ENCODE measurements around the gene LSP1.

The LSP1 gene

GRCh38 chr11:1848640-1849430 is 4.0 kb upstream of the LSP1 start:
- DNase-seq (ENCODE audit: low read depth): no peak

DNA sequence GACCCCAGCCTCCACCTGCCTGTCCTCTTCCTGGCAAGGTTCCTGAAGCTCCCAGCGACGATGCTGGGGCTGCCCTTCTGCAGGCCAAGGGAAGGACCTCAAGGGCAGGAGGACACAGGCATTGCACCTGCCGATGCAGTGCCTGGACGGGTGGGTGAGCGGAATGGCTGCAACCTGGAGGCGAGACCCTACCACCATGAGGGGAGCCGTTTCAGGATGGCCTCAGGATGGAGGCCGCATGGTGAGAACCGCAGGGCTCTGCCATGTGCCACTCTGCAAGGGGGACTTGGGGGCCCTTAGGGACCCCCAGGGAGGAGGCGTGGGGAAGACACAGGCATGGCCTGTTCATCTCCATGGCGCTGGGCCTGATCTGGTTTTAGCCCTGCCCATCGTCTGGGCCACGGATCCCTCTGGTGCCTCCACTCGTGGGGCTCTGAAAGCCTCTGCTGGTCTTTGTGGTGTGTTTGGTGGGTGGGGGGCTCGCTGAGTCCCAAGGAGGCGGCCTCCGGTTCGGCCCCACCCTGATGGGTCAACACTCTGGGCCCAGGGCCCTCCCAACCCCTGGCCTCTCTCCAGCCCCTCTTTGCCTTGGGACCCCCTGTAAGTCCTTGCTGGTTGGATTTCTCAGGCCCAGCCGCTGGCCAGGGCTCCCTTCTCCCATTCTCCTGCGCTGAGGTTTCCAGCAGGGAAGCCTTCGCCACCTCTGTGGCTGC is 1.3 kb upstream of the LSP1 start:
- no peak for DNase-seq (ENCODE audit: low read depth)

DNA sequence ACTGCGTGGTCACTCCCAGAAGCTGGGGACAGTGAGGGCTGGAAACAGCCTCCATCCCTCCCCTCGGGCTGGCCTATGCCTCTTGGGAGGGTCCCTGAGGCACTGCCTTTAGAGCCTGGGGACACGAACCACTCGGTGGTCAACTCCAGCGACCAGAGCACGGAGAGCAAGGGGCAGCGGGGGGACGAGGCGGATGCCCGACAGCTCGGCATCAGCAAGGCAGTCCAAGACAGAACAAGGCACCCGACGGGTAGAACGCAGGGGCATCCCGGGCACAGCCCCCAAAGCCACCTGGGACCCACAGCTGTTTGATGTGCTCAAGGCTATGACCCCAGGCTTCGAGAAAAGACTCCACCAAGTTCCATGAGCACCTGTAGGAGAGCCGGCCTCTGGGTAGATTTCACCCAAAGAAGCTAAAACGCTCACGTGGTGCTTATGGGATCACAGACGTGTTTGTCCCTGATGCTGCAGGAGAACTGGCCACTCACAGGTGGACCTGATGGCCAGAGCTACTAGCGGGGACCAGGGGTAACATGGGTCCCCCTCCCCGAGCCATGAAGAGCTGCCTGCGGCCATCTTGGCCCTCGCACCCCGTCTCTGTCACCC is 510 bp upstream of the LSP1 start:
- no peak for DNase-seq (ENCODE audit: low read depth)

DNA sequence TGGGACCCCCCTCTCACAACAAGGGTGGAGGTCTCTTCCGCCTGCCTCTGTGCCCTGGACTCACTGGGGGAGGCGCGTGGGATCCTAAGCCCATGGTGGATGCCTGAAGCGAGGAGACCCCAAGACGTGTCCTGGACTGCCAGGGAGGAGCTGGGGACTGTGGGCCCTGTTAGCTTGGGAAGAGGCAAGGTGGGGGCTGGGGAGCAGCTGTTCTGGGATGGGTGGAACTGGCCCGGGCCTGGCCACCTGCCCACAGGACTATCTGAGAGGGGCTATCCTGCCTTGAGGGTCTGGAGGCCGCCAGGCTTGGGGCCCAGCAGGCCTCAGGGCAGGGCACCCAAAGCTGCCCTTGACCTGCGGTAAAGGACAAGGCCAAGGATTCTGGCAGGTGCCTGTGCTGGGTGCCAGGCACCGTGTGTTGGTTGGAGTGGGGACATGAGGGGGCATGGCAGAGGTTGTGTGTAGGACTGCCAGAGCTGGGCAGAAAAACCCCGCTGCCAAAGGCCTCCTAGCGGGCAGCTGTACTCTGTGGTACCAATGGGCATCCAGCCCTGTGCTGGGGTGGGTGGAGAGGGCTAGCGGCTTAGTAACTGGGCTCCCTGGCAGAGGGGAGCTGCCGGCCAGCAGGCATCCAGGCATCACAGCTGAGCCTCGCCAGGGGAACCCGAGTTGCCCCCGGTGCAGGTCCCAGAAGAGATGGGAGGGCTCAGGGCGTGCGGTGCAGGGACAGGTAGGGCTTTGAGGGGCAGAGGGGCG is 670 bp downstream of the LSP1 start:
- DNase-seq (ENCODE audit: low read depth): no peak

- no peak for DNase-seq (ENCODE audit: low read depth)
These were observed 1.5 kb downstream of the LSP1 start for GRCh38 chr11:1854132-1854948.

GRCh38 chr11:1854949-1855885 is 2.3 kb downstream of the LSP1 start:
- no peak for DNase-seq (ENCODE audit: low read depth)

DNA sequence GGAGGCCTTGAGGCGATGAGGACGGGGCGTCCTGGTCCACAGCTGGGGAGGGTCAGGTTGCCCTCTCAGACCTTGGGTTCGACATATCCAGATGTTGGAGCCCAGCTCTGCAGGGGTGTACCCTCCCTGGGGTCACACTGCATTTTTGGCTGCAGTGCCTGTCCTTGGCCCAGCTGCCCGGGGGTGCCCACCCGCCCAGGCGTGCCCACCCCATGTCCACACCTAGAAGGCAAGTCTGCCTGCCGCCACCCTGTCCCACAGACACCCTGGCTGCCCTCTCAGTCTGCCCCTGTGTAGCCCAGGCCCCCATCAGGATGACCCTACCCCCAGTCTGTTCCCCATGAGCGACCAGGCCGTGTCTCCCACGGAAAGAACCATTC is 3.0 kb downstream of the LSP1 start:
- no peak for DNase-seq (ENCODE audit: low read depth)

- DNase-seq (ENCODE audit: low read depth): no peak
These were observed 3.6 kb downstream of the LSP1 start for GRCh38 chr11:1856306-1857005.

- DNase-seq (ENCODE audit: low read depth): no peak
These were observed 4.2 kb downstream of the LSP1 start for GRCh38 chr11:1857064-1857463.

DNA sequence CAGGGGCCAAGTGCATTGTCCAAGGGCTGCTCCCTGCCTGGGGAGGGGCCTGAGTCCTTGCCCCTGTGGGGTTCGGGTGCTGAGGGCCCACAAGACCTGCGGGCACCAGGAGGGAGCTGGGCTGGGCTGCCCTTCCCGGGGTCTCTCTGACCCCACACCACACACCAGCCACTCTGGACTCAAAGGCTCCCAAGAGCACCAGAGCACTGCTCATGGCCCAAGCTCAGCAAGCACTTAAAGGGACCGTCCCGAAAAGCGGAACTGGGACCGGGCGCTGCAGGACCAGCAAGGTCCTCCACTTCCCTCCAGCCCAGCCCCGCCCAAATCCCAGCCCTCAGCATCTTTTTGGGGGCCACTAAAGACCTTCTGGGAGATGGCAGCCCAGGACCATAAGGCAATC is 5.3 kb downstream of the LSP1 start:
- DNase-seq (ENCODE audit: low read depth): no peak

DNA sequence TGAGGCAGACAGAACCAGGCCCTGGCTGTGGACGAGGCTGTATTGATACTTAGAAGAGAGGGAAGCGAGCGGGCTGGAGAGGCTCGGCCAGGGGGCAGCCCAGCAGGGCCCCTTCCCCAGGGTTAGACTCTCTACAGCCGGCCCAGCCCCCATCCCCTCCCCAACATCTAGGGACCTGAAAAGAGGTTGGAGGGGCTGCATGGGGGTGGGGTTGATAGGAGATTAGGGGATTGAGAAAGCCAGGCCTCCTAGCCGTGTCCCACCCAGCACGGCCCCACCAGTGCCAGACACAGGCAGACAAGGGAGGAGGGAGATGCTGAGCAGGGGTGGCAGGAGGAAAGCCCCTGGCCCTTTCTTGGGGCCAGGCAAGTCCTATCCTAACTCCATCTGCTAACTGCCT is 5.7 kb downstream of the LSP1 start:
- DNase-seq (ENCODE audit: low read depth): no peak

DNA sequence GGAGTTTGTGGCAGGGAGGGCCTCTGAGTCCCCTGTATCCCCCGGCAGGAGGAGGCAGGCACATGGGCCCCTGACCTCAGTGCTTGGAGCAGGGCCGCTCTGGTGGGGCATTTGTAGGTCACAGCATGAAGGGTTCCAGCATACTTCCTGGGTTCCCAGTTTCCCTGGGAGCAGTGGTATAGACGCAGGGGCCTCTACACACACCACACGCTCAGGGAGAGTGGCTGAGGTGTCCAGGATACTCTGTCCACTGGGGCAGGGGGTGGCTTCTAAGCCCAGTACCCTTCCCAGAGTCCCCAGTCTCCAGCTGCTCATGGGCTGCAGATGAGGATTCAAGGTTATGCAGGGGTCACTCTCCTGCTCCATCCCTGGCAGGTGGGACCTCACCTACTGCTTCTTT is 6.1 kb downstream of the LSP1 start:
- DNase-seq (ENCODE audit: low read depth): no peak

GRCh38 chr11:1860108-1860507 is 7.2 kb downstream of the LSP1 start:
- no peak for DNase-seq (ENCODE audit: low read depth)

DNA sequence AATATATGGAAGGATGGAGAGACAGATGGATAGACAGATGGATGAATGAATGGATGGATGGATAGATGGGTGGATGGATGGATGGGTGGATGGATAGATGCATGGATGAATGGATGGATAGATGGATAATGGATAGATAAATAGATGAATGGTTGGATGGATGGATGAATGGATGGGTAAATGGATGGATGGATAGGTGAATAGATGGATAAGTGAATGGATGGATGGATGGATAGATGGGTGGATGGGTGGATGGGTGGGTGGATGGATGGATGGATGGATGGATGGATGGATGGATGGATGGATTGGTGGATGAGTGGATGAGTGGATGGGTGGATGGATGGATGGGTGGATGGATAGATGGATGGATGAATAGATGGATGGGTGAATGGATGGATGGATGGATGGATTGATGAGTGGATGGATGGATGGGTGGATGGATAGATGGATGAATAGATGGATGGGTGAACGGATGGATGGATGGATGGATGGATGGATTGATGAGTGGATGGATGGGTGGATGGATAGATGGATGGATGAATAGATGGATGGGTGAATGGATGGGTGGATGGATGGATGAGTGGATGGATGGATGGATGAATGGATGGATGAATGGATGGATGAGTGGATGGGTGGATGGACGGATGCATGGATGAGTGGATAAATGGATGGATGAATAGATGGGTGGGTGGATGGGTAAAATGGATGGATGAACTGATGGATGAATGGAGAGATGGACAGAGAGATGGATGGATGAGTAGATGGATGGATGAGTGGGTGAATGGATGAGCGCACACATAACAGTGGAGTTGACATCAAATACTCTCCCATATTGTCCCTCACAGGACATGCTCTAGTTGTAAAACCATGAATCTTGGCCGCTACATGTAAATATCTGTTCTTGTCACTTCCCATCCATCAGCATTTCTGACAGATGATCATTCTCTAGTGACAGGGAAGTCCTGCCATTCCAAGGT is 8.8 kb downstream of the LSP1 start:
- DNase-seq (ENCODE audit: low read depth): no peak

DNA sequence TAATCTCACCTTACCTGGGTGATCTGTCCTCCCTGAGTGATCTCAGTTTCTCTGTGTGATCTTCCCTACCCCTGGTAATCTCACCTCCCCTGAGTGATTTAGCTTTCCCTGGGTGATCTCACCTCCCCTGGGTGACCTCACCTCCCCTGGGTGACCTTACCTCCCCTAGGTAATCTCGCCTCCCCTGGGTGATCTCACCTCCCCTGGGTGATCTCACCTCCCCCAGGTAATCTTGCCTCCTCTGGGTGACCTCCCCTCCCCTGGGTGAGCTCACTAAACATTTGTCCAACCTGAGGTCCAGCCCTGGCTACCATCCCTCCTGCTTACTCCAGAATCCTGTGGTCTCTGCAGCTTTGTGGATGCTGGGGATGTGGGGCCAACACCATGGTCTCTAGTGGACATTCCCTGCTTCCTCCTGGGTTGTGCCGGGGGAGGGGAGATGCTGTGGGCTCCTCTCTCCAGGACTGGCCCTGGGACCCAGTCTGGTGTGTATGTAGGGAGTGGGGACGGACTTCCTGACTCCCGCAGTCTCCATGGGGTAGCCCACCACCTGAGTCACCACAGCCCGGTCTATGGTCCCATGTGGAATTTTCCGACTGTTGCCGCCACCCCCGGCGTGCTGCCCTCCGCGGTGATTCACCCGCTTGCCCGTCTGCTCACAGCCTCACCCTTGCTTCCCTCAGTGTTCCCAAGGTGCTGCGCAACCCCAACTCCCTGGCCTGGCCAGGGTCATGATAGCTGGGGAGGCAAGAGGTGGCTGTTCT is 9.9 kb downstream of the LSP1 start:
- no peak for DNase-seq (ENCODE audit: low read depth)

GRCh38 chr11:1863352-1864216 is 10.7 kb downstream of the LSP1 start:
- DNase-seq (ENCODE audit: low read depth): peak; percentile 79

DNA sequence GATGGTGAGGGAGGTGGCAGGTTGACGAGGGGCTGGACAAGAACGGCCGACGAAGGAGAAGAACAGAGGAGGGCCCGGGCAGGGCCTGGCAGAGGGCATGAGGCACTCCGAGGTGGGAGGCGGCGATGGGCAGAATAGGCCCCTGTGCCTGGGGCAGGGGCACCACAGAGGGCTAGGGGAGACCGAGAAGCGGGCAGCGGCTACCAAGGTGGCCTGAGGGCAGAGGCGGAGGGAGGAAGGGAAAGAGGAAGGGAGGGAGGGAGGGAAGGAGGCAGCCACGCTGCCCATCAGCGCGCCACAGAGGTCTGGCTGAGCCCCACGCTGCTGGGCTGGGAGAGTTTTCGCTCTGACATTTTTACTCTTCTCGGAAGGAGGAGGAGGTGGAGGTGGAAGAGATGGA is 11.3 kb downstream of the LSP1 start:
- DNase-seq (ENCODE audit: low read depth): no peak

All from fibroblast of the conjunctiva (primary cell).